ENCODE results near the gene IDE.

- TF ChIP-seq YY1 (IDR thresholded peaks at IDR 0.05; ENCODE audit: insufficient read depth, insufficient read length) (no peak), SUZ12 (IDR thresholded peaks at IDR 0.05; ENCODE audit: extremely low read depth, insufficient read depth, insufficient read length) (no peak), ZNF274 (IDR thresholded peaks at IDR 0.05; ENCODE audit: low read depth, low read length) (no peak)
Measured at GRCh38 chr10:92506336-92506735, 67.6 kb downstream of the IDE start.

Data from NT2/D1 (cell line).